Measurements from ENCODE around the gene NFAM1.

Gene NFAM1

GRCh38 chr22:42383851-42384417 lies 48.3 kb downstream of the NFAM1 start:
- Histone ChIP-seq H3K36me3 (ENCODE audit: control insufficient read depth in 1 of 2, insufficient read depth in 2 of 2, low read length in 2 of 2) (no peaks in the 10 kb centered on the region), H3K9me3 (ENCODE audit: control insufficient read depth in 1 of 2, low read length in 2 of 2) (no peaks in the 10 kb centered on the region), H3K27ac (ENCODE audit: low read depth, low read length) (no peak overlapping the region), H3K4me1 (ENCODE audit: control insufficient read depth in 1 of 2, insufficient read depth in 2 of 2, low read length in 2 of 2) (no peaks in the 10 kb centered on the region), H3K9ac (ENCODE audit: low read depth in 1 of 2, low read length in 2 of 2) (no peak overlapping the region), H3K27me3 (ENCODE audit: control insufficient read depth in 1 of 2, insufficient read depth in 2 of 2, low read length in 2 of 2) (no peaks in the 10 kb centered on the region), H3K4me3 (ENCODE audit: low read depth in 1 of 2, low read length in 2 of 2) (no peak overlapping the region)

- H3K36me3 ChIP-seq (ENCODE audit: control insufficient read depth in 1 of 2, insufficient read depth in 2 of 2, low read length in 2 of 2): no peaks in the 10 kb centered on the region
- H3K9ac ChIP-seq (ENCODE audit: low read depth in 1 of 2, low read length in 2 of 2): no peak overlapping the region
- no peaks in the 10 kb centered on the region for H3K9me3 ChIP-seq (ENCODE audit: control insufficient read depth in 1 of 2, low read length in 2 of 2)
- H3K4me3 ChIP-seq (ENCODE audit: low read depth in 1 of 2, low read length in 2 of 2): no peak overlapping the region
- no peaks in the 10 kb centered on the region for H3K4me1 ChIP-seq (ENCODE audit: control insufficient read depth in 1 of 2, insufficient read depth in 2 of 2, low read length in 2 of 2)
- H3K27me3 ChIP-seq (ENCODE audit: control insufficient read depth in 1 of 2, insufficient read depth in 2 of 2, low read length in 2 of 2): no peaks in the 10 kb centered on the region
- H3K27ac ChIP-seq (ENCODE audit: low read depth, low read length): no peak overlapping the region
Measured at GRCh38 chr22:42383287-42383686, 48.9 kb downstream of the NFAM1 start.

GRCh38 chr22:42380769-42381551 lies 51.2 kb downstream of the NFAM1 start:
- Histone ChIP-seq H3K4me3 (ENCODE audit: low read depth in 1 of 2, low read length in 2 of 2) (no peak overlapping the region), H3K9ac (ENCODE audit: low read depth in 1 of 2, low read length in 2 of 2) (no peak overlapping the region), H3K36me3 (ENCODE audit: control insufficient read depth in 1 of 2, insufficient read depth in 2 of 2, low read length in 2 of 2) (no peaks in the 10 kb centered on the region), H3K9me3 (ENCODE audit: control insufficient read depth in 1 of 2, low read length in 2 of 2) (no peaks in the 10 kb centered on the region), H3K27ac (ENCODE audit: low read depth, low read length) (no peak overlapping the region), H3K27me3 (ENCODE audit: control insufficient read depth in 1 of 2, insufficient read depth in 2 of 2, low read length in 2 of 2) (no peaks in the 10 kb centered on the region), H3K4me1 (ENCODE audit: control insufficient read depth in 1 of 2, insufficient read depth in 2 of 2, low read length in 2 of 2) (peaks cover 1 to 7% of the 10 kb centered on the region in 2 donors)

- Histone ChIP-seq H3K4me1 (ENCODE audit: control insufficient read depth in 1 of 2, insufficient read depth in 2 of 2, low read length in 2 of 2) (peaks cover 3 to 8% of the 10 kb centered on the region in 2 donors), H3K9me3 (ENCODE audit: control insufficient read depth in 1 of 2, low read length in 2 of 2) (no peaks in the 10 kb centered on the region), H3K27me3 (ENCODE audit: control insufficient read depth in 1 of 2, insufficient read depth in 2 of 2, low read length in 2 of 2) (no peaks in the 10 kb centered on the region), H3K27ac (ENCODE audit: low read depth, low read length) (no peak overlapping the region), H3K36me3 (ENCODE audit: control insufficient read depth in 1 of 2, insufficient read depth in 2 of 2, low read length in 2 of 2) (no peaks in the 10 kb centered on the region), H3K9ac (ENCODE audit: low read depth in 1 of 2, low read length in 2 of 2) (no peak overlapping the region), H3K4me3 (ENCODE audit: low read depth in 1 of 2, low read length in 2 of 2) (no peak overlapping the region)
Measured at GRCh38 chr22:42379966-42380537, 52.2 kb downstream of the NFAM1 start.

- H3K4me3 ChIP-seq (ENCODE audit: low read depth in 1 of 2, low read length in 2 of 2): no peak overlapping the region
- peaks cover 3 to 8% of the 10 kb centered on the region in 2 donors for H3K4me1 ChIP-seq (ENCODE audit: control insufficient read depth in 1 of 2, insufficient read depth in 2 of 2, low read length in 2 of 2)
- H3K9ac ChIP-seq (ENCODE audit: low read depth in 1 of 2, low read length in 2 of 2): no peak overlapping the region
- no peak overlapping the region for H3K27ac ChIP-seq (ENCODE audit: low read depth, low read length)
- H3K36me3 ChIP-seq (ENCODE audit: control insufficient read depth in 1 of 2, insufficient read depth in 2 of 2, low read length in 2 of 2): no peaks in the 10 kb centered on the region
- H3K27me3 ChIP-seq (ENCODE audit: control insufficient read depth in 1 of 2, insufficient read depth in 2 of 2, low read length in 2 of 2): no peaks in the 10 kb centered on the region
- H3K9me3 ChIP-seq (ENCODE audit: control insufficient read depth in 1 of 2, low read length in 2 of 2): no peaks in the 10 kb centered on the region
Measured at GRCh38 chr22:42376711-42377554, 55.3 kb downstream of the NFAM1 start.

- no peak overlapping the region for H3K4me3 ChIP-seq (ENCODE audit: low read depth in 1 of 2, low read length in 2 of 2)
- no peak overlapping the region for H3K9ac ChIP-seq (ENCODE audit: low read depth in 1 of 2, low read length in 2 of 2)
- no peaks in the 10 kb centered on the region for H3K9me3 ChIP-seq (ENCODE audit: control insufficient read depth in 1 of 2, low read length in 2 of 2)
- no peaks in the 10 kb centered on the region for H3K36me3 ChIP-seq (ENCODE audit: control insufficient read depth in 1 of 2, insufficient read depth in 2 of 2, low read length in 2 of 2)
- no peaks in the 10 kb centered on the region for H3K27me3 ChIP-seq (ENCODE audit: control insufficient read depth in 1 of 2, insufficient read depth in 2 of 2, low read length in 2 of 2)
- peaks cover 3 to 8% of the 10 kb centered on the region in 2 donors for H3K4me1 ChIP-seq (ENCODE audit: control insufficient read depth in 1 of 2, insufficient read depth in 2 of 2, low read length in 2 of 2)
- H3K27ac ChIP-seq (ENCODE audit: low read depth, low read length): no peak overlapping the region
Measured at GRCh38 chr22:42375982-42376381, 56.2 kb downstream of the NFAM1 start.

- H3K9me3 ChIP-seq (ENCODE audit: control insufficient read depth in 1 of 2, low read length in 2 of 2): no peaks in the 10 kb centered on the region
- H3K27ac ChIP-seq (ENCODE audit: low read depth, low read length): no peak overlapping the region
- no peak overlapping the region for H3K9ac ChIP-seq (ENCODE audit: low read depth in 1 of 2, low read length in 2 of 2)
- peaks cover 14 to 24% of the 10 kb centered on the region in 2 donors for H3K4me1 ChIP-seq (ENCODE audit: control insufficient read depth in 1 of 2, insufficient read depth in 2 of 2, low read length in 2 of 2)
- H3K4me3 ChIP-seq (ENCODE audit: low read depth in 1 of 2, low read length in 2 of 2): no peak overlapping the region
- peaks cover 6 to 9% of the 10 kb centered on the region in 2 donors for H3K27me3 ChIP-seq (ENCODE audit: control insufficient read depth in 1 of 2, insufficient read depth in 2 of 2, low read length in 2 of 2)
- no peaks in the 10 kb centered on the region for H3K36me3 ChIP-seq (ENCODE audit: control insufficient read depth in 1 of 2, insufficient read depth in 2 of 2, low read length in 2 of 2)
Measured at GRCh38 chr22:42372976-42373375, 59.2 kb downstream of the NFAM1 start.

- Histone ChIP-seq H3K27ac (ENCODE audit: low read depth, low read length) (no peak overlapping the region), H3K36me3 (ENCODE audit: control insufficient read depth in 1 of 2, insufficient read depth in 2 of 2, low read length in 2 of 2) (no peaks in the 10 kb centered on the region), H3K4me1 (ENCODE audit: control insufficient read depth in 1 of 2, insufficient read depth in 2 of 2, low read length in 2 of 2) (peaks cover 14 to 27% of the 10 kb centered on the region in 2 donors), H3K4me3 (ENCODE audit: low read depth in 1 of 2, low read length in 2 of 2) (no peak overlapping the region), H3K27me3 (ENCODE audit: control insufficient read depth in 1 of 2, insufficient read depth in 2 of 2, low read length in 2 of 2) (peaks cover 18 to 23% of the 10 kb centered on the region in 2 donors), H3K9me3 (ENCODE audit: control insufficient read depth in 1 of 2, low read length in 2 of 2) (no peaks in the 10 kb centered on the region), H3K9ac (ENCODE audit: low read depth in 1 of 2, low read length in 2 of 2) (no peak overlapping the region)
Measured at GRCh38 chr22:42371501-42371900, 60.7 kb downstream of the NFAM1 start.

- no peak overlapping the region for H3K4me3 ChIP-seq (ENCODE audit: low read depth in 1 of 2, low read length in 2 of 2)
- H3K9me3 ChIP-seq (ENCODE audit: control insufficient read depth in 1 of 2, low read length in 2 of 2): no peaks in the 10 kb centered on the region
- no peak overlapping the region for H3K9ac ChIP-seq (ENCODE audit: low read depth in 1 of 2, low read length in 2 of 2)
- no peak overlapping the region for H3K27ac ChIP-seq (ENCODE audit: low read depth, low read length)
- H3K4me1 ChIP-seq (ENCODE audit: control insufficient read depth in 1 of 2, insufficient read depth in 2 of 2, low read length in 2 of 2): peaks cover 14 to 26% of the 10 kb centered on the region in 2 donors
- H3K27me3 ChIP-seq (ENCODE audit: control insufficient read depth in 1 of 2, insufficient read depth in 2 of 2, low read length in 2 of 2): peaks cover 18 to 23% of the 10 kb centered on the region in 2 donors
- no peaks in the 10 kb centered on the region for H3K36me3 ChIP-seq (ENCODE audit: control insufficient read depth in 1 of 2, insufficient read depth in 2 of 2, low read length in 2 of 2)
Measured at GRCh38 chr22:42371099-42371498, 61.1 kb downstream of the NFAM1 start.
